K562 (cell line): Measurements from ENCODE around the gene IL7R. TPM values are rescaled to one million over a fixed set of nuclear protein-coding genes. Genes with fewer than 3 reads are reported as not detected.

Experiments used
- ATAC-seq: fragments of 200-7000 bp; cut with Tn5 transposase; 3 replicates; pipeline ENCODE4 v1.9.1; 2020; ENCODE audit warnings: moderate library complexity
- BruUV-seq: library from RNA; stranded (reverse); fragments of 400-500 nt; replicated peaks from 2 replicates; lab custom pipeline; 2021; lab: Mats Ljungman, UMichigan
- CTCF ChIA-PET: fragments of 300-600 bp; formaldehyde crosslinking; extraction: SDS; loops from one replicate; lab custom pipeline; 2021; ENCODE audit warnings: low intra/inter-chr PET ratio; lab: Yijun Ruan, JAX
- POLR2A ChIA-PET: fragments of 300-600, 350-650 bp; sonication (Branson Sonifier 250); formaldehyde crosslinking; extraction: SDS; loops from one replicate; lab custom pipeline; 2021; ENCODE audit warnings: antibody characterized with exemption, inconsistent platforms; lab: Yijun Ruan, JAX
- DNase-seq, 4 experiments: peaks; one replicate each; pipeline versions ENCODE4 v3.0.0 to v3.0.0-alpha.2; 2011 to 2018; ENCODE audit warnings: low spot score in 3 of 4, mixed read lengths in 3 of 4; ENCODE audit errors: extremely low read depth in 1 of 4
- FAIRE-seq: peaks from 2 replicates; lab custom pipeline; 2011; peaks lifted over from hg19 to GRCh38; lab: Jason Lieb, UNC
- H2AFZ ChIP-seq: 2 replicates; pipeline ENCODE4 v1.6.0; 2011; ENCODE audit warnings: low read depth, low read length, control low read depth, inconsistent platforms
- H3K27ac ChIP-seq: fragments of 200-600 bp; 3 replicates; pipeline ENCODE4 v1.8.0; 2011; ENCODE audit warnings: low read depth, mild to moderate bottlenecking, control low read depth, inconsistent platforms, low read length, moderate library complexity, mixed read lengths; ENCODE audit errors: extremely low read depth
- H3K27me3 ChIP-seq, 2 experiments: fragments of 300-600 bp in 1 of 2; 2 replicates in 1 of 2; 3 replicates in 1 of 2; pipeline versions ENCODE4 v1.6.0 to v1.8.0; 2011; ENCODE audit warnings: inconsistent platforms in 2 of 2, low read length in 2 of 2, mild to moderate bottlenecking in 1 of 2, mixed read lengths in 1 of 2, moderate library complexity in 1 of 2; ENCODE audit not compliant: control insufficient read depth in 2 of 2, insufficient read depth in 2 of 2
- H3K36me3 ChIP-seq: fragments of 300-600 bp; 3 replicates; pipeline ENCODE4 v1.8.0; 2011; ENCODE audit warnings: mild to moderate bottlenecking, low read length, inconsistent platforms; ENCODE audit not compliant: control insufficient read depth, insufficient read depth
- H3K4me1 ChIP-seq, 2 experiments: fragments of 200-600 bp in 1 of 2; replicated peaks in 1 of 2; 2 replicates in 1 of 2; 3 replicates in 1 of 2; pipeline versions ENCODE4 v1.5.1 to v1.8.0; 2011; ENCODE audit warnings: inconsistent platforms in 2 of 2, low read length in 2 of 2, mild to moderate bottlenecking in 1 of 2, mixed read lengths in 1 of 2, moderate library complexity in 1 of 2; ENCODE audit not compliant: control insufficient read depth in 2 of 2, insufficient read depth in 2 of 2
- H3K4me2 ChIP-seq: 2 replicates; pipeline ENCODE4 v1.6.1; 2011; ENCODE audit warnings: low read length, control low read depth, inconsistent platforms, mixed read lengths; ENCODE audit not compliant: insufficient read depth
- H3K4me3 ChIP-seq: fragments of 200-600 bp; sonication (generic), shearing (Covaris generic); 2 replicates; pipeline ENCODE4 v1.5.1; 2016; ENCODE audit warnings: control low read depth, inconsistent platforms
- H3K79me2 ChIP-seq: fragments of 200-600 bp; 3 replicates; pipeline ENCODE4 v1.8.0; 2011; ENCODE audit warnings: low read length, inconsistent platforms; ENCODE audit not compliant: control insufficient read depth, insufficient read depth
- H3K9ac ChIP-seq, 2 experiments: 2 replicates each; pipeline versions ENCODE4 v1.6.0 to v1.6.1; 2011; ENCODE audit warnings: low read depth in 2 of 2, low read length in 2 of 2, control low read depth in 1 of 2, inconsistent platforms in 1 of 2, mild to moderate bottlenecking in 1 of 2, mixed read lengths in 1 of 2; ENCODE audit not compliant: insufficient read depth in 1 of 2
- H3K9me1 ChIP-seq: one replicate; pipeline ENCODE4 v1.6.0; 2011; ENCODE audit warnings: inconsistent platforms, mild to moderate bottlenecking, low read length, moderate library complexity; ENCODE audit not compliant: control insufficient read depth, insufficient read depth
- H3K9me3 ChIP-seq: replicated peaks from 2 replicates; pipeline ENCODE4 v1.5.1; 2011; ENCODE audit warnings: low read depth, low read length, inconsistent platforms; ENCODE audit not compliant: control insufficient read depth, insufficient read depth
- H4K20me1 ChIP-seq: replicated peaks from 2 replicates; pipeline ENCODE4 v1.6.1; 2011; ENCODE audit warnings: low read length, inconsistent platforms, mixed read lengths; ENCODE audit not compliant: control insufficient read depth, insufficient read depth
- ATF1 ChIP-seq, 2 experiments: fragments of 450-650 bp in 1 of 2; IDR thresholded peaks; 2 replicates each; pipeline ENCODE4 v1.6.1; 2016; ENCODE audit warnings: missing compliant biosample characterization in 1 of 2, missing genetic modification characterization in 1 of 2
- CHD1 ChIP-seq: fragments of 200-600 bp; sonication (generic); IDR thresholded peaks from one replicate; pipeline ENCODE4 v1.6.1; 2012; ENCODE audit warnings: mild to moderate bottlenecking, moderate library complexity, low read length, inconsistent platforms
- DDX20 ChIP-seq: fragments of 450-650 bp; IDR thresholded peaks from 2 replicates; pipeline ENCODE4 v1.6.1; 2016; ENCODE audit warnings: missing genetic modification characterization, low read depth, mild to moderate bottlenecking, missing compliant biosample characterization, moderate library complexity
- HMG20A ChIP-seq: fragments of 450-650 bp; formaldehyde crosslinking; conservative IDR thresholded peaks from 2 replicates; pipeline ENCODE4 v1.4.0; 2020; ENCODE audit warnings: mild to moderate bottlenecking, mixed read lengths
- KHSRP ChIP-seq: fragments of 450-650 bp; IDR thresholded peaks from 2 replicates; pipeline ENCODE4 v1.6.1; 2017
- MYNN ChIP-seq, 2 experiments: sonication (generic); formaldehyde crosslinking in 1 of 2; IDR thresholded peaks; 2 replicates each; pipeline versions ENCODE4 v1.5.0 to v1.6.1; 2016 to 2020; ENCODE audit warnings: antibody characterized with exemption in 1 of 2, missing genetic modification reagents in 1 of 2
- NR1H2 ChIP-seq: sonication (generic); formaldehyde crosslinking; IDR thresholded peaks from 2 replicates; pipeline ENCODE4 v1.4.0; 2020; ENCODE audit warnings: mild to moderate bottlenecking, missing genetic modification reagents
- PCBP2 ChIP-seq: fragments of 200-400 bp; formaldehyde crosslinking; IDR thresholded peaks from 2 replicates; pipeline ENCODE4 v1.6.1; 2018; ENCODE audit warnings: low read length, low read depth, mild to moderate bottlenecking, moderate library complexity; ENCODE audit not compliant: poor library complexity, severe bottlenecking
- POLR3A ChIP-seq: IDR thresholded peaks from 2 replicates; pipeline ENCODE4 v1.6.1; 2011; ENCODE audit warnings: borderline replicate concordance, mild to moderate bottlenecking, moderate library complexity; ENCODE audit not compliant: insufficient read length, insufficient read depth; ENCODE audit errors: extremely low read depth
- TCF3 ChIP-seq: sonication (generic); formaldehyde crosslinking; IDR thresholded peaks from 2 replicates; pipeline ENCODE4 v1.4.0; 2020; ENCODE audit warnings: mild to moderate bottlenecking, missing genetic modification reagents
- TCF7L2 ChIP-seq: fragments of 150-350 bp; IDR thresholded peaks from 2 replicates; pipeline ENCODE4 v1.6.1; 2016; ENCODE audit warnings: low read depth, mild to moderate bottlenecking, low read length, moderate library complexity
- TCFL5 ChIP-seq: fragments of 250-450 bp; sonication (Bioruptor Pico); conservative IDR thresholded peaks from 2 replicates; pipeline ENCODE4 v1.6.1; 2021; ENCODE audit warnings: mild to moderate bottlenecking, moderate library complexity, matching md5 sums
- ZBTB8A ChIP-seq: fragments of 450-650 bp; IDR thresholded peaks from 2 replicates; pipeline ENCODE4 v1.6.1; 2018; ENCODE audit warnings: mild to moderate bottlenecking, moderate library complexity; ENCODE audit not compliant: partially characterized antibody
- ZNF143 ChIP-seq: sonication (generic); formaldehyde crosslinking; IDR thresholded peaks from 2 replicates; pipeline ENCODE4 v1.9.0; 2022; ENCODE audit warnings: mild to moderate bottlenecking, missing genetic modification reagents
- ZNF146 ChIP-seq: IDR thresholded peaks from one replicate; pipeline ENCODE4 v1.6.1; 2018; ENCODE audit warnings: missing compliant biosample characterization; ENCODE audit not compliant: unreplicated experiment
- ZNF239 ChIP-seq: fragments of 250-450 bp; sonication (Bioruptor Pico); IDR thresholded peaks from 2 replicates; pipeline ENCODE4 v1.4.0; 2020; ENCODE audit warnings: mild to moderate bottlenecking
- ZNF316 ChIP-seq: fragments of 450-650 bp; IDR thresholded peaks from 2 replicates; pipeline ENCODE4 v1.6.1; 2016
- ZNF764 ChIP-seq: fragments of 250-450 bp; sonication (Bioruptor Pico); IDR thresholded peaks from 2 replicates; pipeline ENCODE4 v1.4.0; 2020; ENCODE audit warnings: low read depth, mild to moderate bottlenecking, moderate library complexity
- ZNF79 ChIP-seq: fragments of 250-450 bp; sonication (Bioruptor Pico); IDR thresholded peaks from 2 replicates; pipeline ENCODE4 v1.4.0; 2020; ENCODE audit warnings: low read depth, mild to moderate bottlenecking, moderate library complexity
- WGBS: fragments of 100-300 bp; shearing (Covaris generic); methylation state at CpG from one replicate; pipeline ENCODE4 v1.1.6; 2016; ENCODE audit warnings: low coverage, mixed read lengths; ENCODE audit not compliant: insufficient coverage; ENCODE audit errors: missing lambda C conversion rate; 5-methylcytosine and 5-hydroxymethylcytosine counted together
- in situ Hi-C: fragments of 300-500 bp; cut with MboI; formaldehyde crosslinking; loops from 4 replicates; pipeline ENCODE4 v1.15.0; 2018; ENCODE audit warnings: inconsistent platforms, mixed read lengths
- intact Hi-C: fragments of 100-400 bp; cut with micrococcal nuclease; formaldehyde crosslinking; loops from 2 replicates; pipeline ENCODE4 v1.14.2; 2022
- polyA plus RNA-seq, 8 experiments: library from polyadenylated mRNA; depleted of rRNA in 4 of 8; stranded (reverse) in 5 of 8; unstranded in 3 of 8; fragments of >200 nt; fragmentation: Nextera tagmentation in 2 of 8; fragmentation: Illumina TruSeq in 1 of 8; extraction: Ambion mirVana in 2 of 8; extraction: Trizol in 1 of 8; gene quantifications; 2 replicates each; pipeline versions ENCODE4 v1.2.1 to v1.2.3, GENCODE V29; 2011 to 2014; ENCODE audit warnings: inconsistent platforms in 1 of 8, missing spikeins in 1 of 8
- total RNA-seq, 7 experiments: library from RNA; depleted of rRNA in 6 of 7; stranded (reverse); fragments of >200 nt in 6 of 7; fragmentation: Illumina TruSeq in 2 of 7; extraction: Trizol in 2 of 7; gene quantifications; 2 replicates each; pipeline versions ENCODE4 v1.2.1 to v1.2.3, GENCODE V29; 2011 to 2021; ENCODE audit warnings: low replicate concordance in 1 of 7
- TF ChIP-seq, protein P1 (sequence below): sonication (generic); formaldehyde crosslinking; IDR thresholded peaks from 2 replicates; pipeline ENCODE4 v1.8.0; 2022; ENCODE audit warnings: missing genetic modification reagents, mild to moderate bottlenecking, moderate library complexity, borderline replicate concordance

IL7R gene
- total and polyA plus RNA-seq, 9 of the 15 experiments (the other 6 are each of a cell fraction or from before 2014, with no cell fraction given) = 0.04 to 0.98 (median 0.09) TPM; not detected in 3

DNA sequence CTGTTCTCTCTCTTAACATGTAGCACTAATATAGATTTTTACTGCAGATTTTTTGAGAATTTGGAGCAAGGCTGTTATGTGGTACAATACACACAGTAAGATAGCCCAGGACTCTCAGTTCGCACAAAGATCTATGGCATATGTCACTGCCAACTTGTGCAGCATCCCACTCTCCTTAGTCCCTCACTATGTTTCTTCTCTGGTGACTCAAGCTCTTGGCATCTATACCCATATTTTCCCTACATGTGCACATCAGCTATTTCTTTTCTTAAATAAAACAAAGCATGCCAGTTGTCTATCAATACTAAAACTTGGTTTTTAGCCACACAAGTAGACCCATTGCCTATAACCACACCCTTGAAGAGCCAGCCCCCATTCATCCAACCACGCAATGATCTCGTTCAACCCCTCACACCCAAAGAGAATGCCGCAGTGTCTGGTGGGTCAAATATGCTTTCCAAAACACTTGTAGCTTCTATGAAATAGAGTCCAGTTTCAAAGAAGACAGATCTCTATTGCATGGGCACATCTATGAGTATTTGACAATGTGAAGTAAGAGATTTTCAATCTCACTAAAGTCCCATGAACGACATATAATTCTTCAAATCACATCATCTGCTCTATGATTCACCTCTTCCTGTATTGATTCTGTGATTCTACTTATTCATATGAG is 18.2 kb upstream of the IL7R start:
- H3K79me2 ChIP-seq = no peaks in the 10 kb centered on the region
- in situ Hi-C loops = no loop called here

DNA sequence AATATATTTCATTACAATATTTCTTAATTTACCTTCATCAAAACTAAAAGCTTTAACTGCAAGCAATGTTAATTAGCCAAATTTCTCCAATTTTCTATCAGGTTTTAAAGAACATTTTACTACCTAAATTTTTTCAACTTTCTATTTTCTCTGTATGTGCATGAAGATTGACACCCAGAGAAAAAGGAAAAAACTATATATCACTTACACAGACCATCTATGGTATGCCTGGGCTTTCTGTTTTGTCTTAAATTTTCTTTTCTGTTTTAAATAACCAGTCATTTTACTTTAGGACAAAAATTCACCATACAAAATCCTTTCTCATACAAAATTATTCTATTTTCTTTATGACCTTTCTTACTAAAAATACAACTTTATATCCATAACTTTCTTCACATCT is 13.8 kb upstream of the IL7R start:
- Histone ChIP-seq H3K27me3 (no peaks in the 10 kb centered on the region), H3K79me2 (no peaks in the 10 kb centered on the region), H3K4me3 (no peak overlapping the region), H2AFZ (no peak overlapping the region), H4K20me1 (no peaks in the 10 kb centered on the region), H3K9ac (no peak overlapping the region), H3K9me3 (no peaks in the 10 kb centered on the region; the same call in 1 of the 2 replicates), H3K4me2 (no peak overlapping the region), H3K9me1 (no peaks in the 10 kb centered on the region), H3K36me3 (no peaks in the 10 kb centered on the region), H3K27ac (no peak overlapping the region), H3K4me1 (no peaks in the 10 kb centered on the region)
- no TSS peak for BruUV-seq
- intact Hi-C loops (no loop called here), in situ Hi-C loops (no loop called here)
- DNase-seq (no peak), ATAC-seq (no peak), FAIRE-seq (no peak)
- POLR2A ChIA-PET = no interaction called here
- CTCF ChIA-PET = no interaction called here
- TF ChIP-seq ZNF239 (CRISPR knock-in tag) (no peak), HMG20A (CRISPR knock-in tag) (no peak), ATF1 (CRISPR knock-in tag; IDR thresholded peaks at IDR 0.05) (no peak), ATF1 (tag; IDR thresholded peaks at IDR 0.05) (no peak), CHD1 (no peak), TCFL5 (CRISPR knock-in tag) (no peak), ZNF316 (no peak), ZNF79 (CRISPR knock-in tag) (no peak), ZBTB8A (no peak), ZNF764 (no peak), PCBP2 (no peak), MYNN (IDR thresholded peaks at IDR 0.05) (no peak), MYNN (CRISPR knock-in tag; IDR thresholded peaks at IDR 0.05) (no peak), TCF3 (CRISPR knock-in tag) (no peak), ZNF146 (CRISPR knock-in tag) (no peak), POLR3A (no peak)
- TF ChIP-seq, protein P1, sequence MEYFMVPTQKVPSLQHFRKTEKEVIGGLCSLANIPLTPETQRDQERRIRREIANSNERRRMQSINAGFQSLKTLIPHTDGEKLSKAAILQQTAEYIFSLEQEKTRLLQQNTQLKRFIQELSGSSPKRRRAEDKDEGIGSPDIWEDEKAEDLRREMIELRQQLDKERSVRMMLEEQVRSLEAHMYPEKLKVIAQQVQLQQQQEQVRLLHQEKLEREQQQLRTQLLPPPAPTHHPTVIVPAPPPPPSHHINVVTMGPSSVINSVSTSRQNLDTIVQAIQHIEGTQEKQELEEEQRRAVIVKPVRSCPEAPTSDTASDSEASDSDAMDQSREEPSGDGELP (CRISPR knock-in tag) = no peak

More for the DNA sequence above, 18.2 kb upstream of the IL7R start:
- FAIRE-seq (no peak), ATAC-seq (no peak), DNase-seq (no peak)
- Histone ChIP-seq H3K27me3 (no peaks in the 10 kb centered on the region), H3K9me3 (no peaks in the 10 kb centered on the region), H2AFZ (no peak overlapping the region), H3K4me3 (no peak overlapping the region), H3K9ac (no peak overlapping the region), H4K20me1 (no peaks in the 10 kb centered on the region), H3K9me1 (no peaks in the 10 kb centered on the region), H3K4me2 (no peak overlapping the region), H3K4me1 (no peaks in the 10 kb centered on the region), H3K27ac (no peak overlapping the region), H3K36me3 (no peaks in the 10 kb centered on the region)
- POLR2A ChIA-PET = no interaction called here
- no peak for TF ChIP-seq NR1H2 (CRISPR knock-in tag)
- TF ChIP-seq TCF7L2 = no peak
- TF ChIP-seq DDX20 (tag) = no peak
- TF ChIP-seq ZNF143 (CRISPR knock-in tag) = no peak
- TF ChIP-seq KHSRP = no peak
- intact Hi-C loops = no loop called here
- 0% methylated on average over 5 of the region's 5 CpGs for WGBS
- CTCF ChIA-PET = no interaction called here
- BruUV-seq = no TSS peak
